ENCODE data around the gene APOA1. TPM values are rescaled to one million over a fixed set of nuclear protein-coding genes. Genes with fewer than 3 reads are reported as not detected.
A peak's percentile ranks its signal among the peaks of the same experiment; 100 is the strongest.

APOA1 gene
- total and polyA plus RNA-seq, 2 donors = 2.3 to 12.3 TPM

GRCh38 chr11:116791002-116791812 is 46.2 kb downstream of the APOA1 start:
- H3K36me3 ChIP-seq (ENCODE audit: control insufficient read depth in 2 of 2, insufficient read depth in 2 of 2, low read length in 1 of 2) = peaks cover under 1 to 4% of the 10 kb centered on the region in 2 donors
- H3K4me3 ChIP-seq (ENCODE audit: low read length in 2 of 2) = no peak overlapping the region
- H3K27ac ChIP-seq (ENCODE audit: low read depth in 1 of 2, low read length in 1 of 2) = no peak overlapping the region
- peaks cover 15% of the 10 kb centered on the region in 2 donors for H3K4me1 ChIP-seq (ENCODE audit: control insufficient read depth in 2 of 2, insufficient read depth in 2 of 2, low read length in 2 of 2)
- WGBS = 39% methylated on average over 31 of the region's 31 CpGs
- DNase-seq (ENCODE audit: low read depth in 6 of 9, low spot score in 9 of 9) = peak in 6 of 9 donors; percentile 35 to 79 (median 70)
- no peaks in the 10 kb centered on the region for H3K9me3 ChIP-seq (ENCODE audit: control insufficient read depth in 2 of 2, insufficient read depth in 1 of 2, low read length in 1 of 2)
- H3K27me3 ChIP-seq (ENCODE audit: control insufficient read depth in 2 of 2, insufficient read depth in 1 of 2, low read length in 1 of 2) = peaks cover 0 to 16% of the 10 kb centered on the region in 2 donors

GRCh38 chr11:116790167-116791001 is 47.0 kb downstream of the APOA1 start:
- Histone ChIP-seq H3K27me3 (ENCODE audit: control insufficient read depth in 2 of 2, insufficient read depth in 1 of 2, low read length in 1 of 2) (peaks cover 0 to 16% of the 10 kb centered on the region in 2 donors), H3K4me1 (ENCODE audit: control insufficient read depth in 2 of 2, insufficient read depth in 2 of 2, low read length in 2 of 2) (peaks cover 15% of the 10 kb centered on the region in 2 donors), H3K4me3 (ENCODE audit: low read length in 2 of 2) (no peak overlapping the region), H3K9me3 (ENCODE audit: control insufficient read depth in 2 of 2, insufficient read depth in 1 of 2, low read length in 1 of 2) (no peaks in the 10 kb centered on the region), H3K36me3 (ENCODE audit: control insufficient read depth in 2 of 2, insufficient read depth in 2 of 2, low read length in 1 of 2) (peaks cover 9 to 12% of the 10 kb centered on the region in 2 donors), H3K27ac (ENCODE audit: low read depth in 1 of 2, low read length in 1 of 2) (no peak overlapping the region)
- DNase-seq (ENCODE audit: low read depth in 6 of 9, low spot score in 9 of 9) = no peak
- 95% methylated on average over 53 of the region's 53 CpGs for WGBS

- 94% methylated on average over 4 of the region's 4 CpGs for WGBS
- Histone ChIP-seq H3K27ac (ENCODE audit: low read depth in 1 of 2, low read length in 1 of 2) (no peak overlapping the region), H3K36me3 (ENCODE audit: control insufficient read depth in 2 of 2, insufficient read depth in 2 of 2, low read length in 1 of 2) (peaks cover 23 to 26% of the 10 kb centered on the region in 2 donors), H3K27me3 (ENCODE audit: control insufficient read depth in 2 of 2, insufficient read depth in 1 of 2, low read length in 1 of 2) (peaks cover 0 to 16% of the 10 kb centered on the region in 2 donors), H3K4me1 (ENCODE audit: control insufficient read depth in 2 of 2, insufficient read depth in 2 of 2, low read length in 2 of 2) (peaks cover 15% of the 10 kb centered on the region in 2 donors), H3K4me3 (ENCODE audit: low read length in 2 of 2) (no peak overlapping the region), H3K9me3 (ENCODE audit: control insufficient read depth in 2 of 2, insufficient read depth in 1 of 2, low read length in 1 of 2) (no peaks in the 10 kb centered on the region)
- DNase-seq (ENCODE audit: low read depth in 6 of 9, low spot score in 9 of 9) = no peak
Observed at GRCh38 chr11:116788975-116789374, 48.4 kb downstream of the APOA1 start.

GRCh38 chr11:116788534-116788933 is 48.9 kb downstream of the APOA1 start:
- 84% methylated on average over 4 of the region's 4 CpGs for WGBS
- Histone ChIP-seq H3K4me3 (ENCODE audit: low read length in 2 of 2) (peak overlapping the region; percentile 73 to 92), H3K27ac (ENCODE audit: low read depth in 1 of 2, low read length in 1 of 2) (no peak overlapping the region), H3K27me3 (ENCODE audit: control insufficient read depth in 2 of 2, insufficient read depth in 1 of 2, low read length in 1 of 2) (peaks cover 0 to 16% of the 10 kb centered on the region in 2 donors), H3K9me3 (ENCODE audit: control insufficient read depth in 2 of 2, insufficient read depth in 1 of 2, low read length in 1 of 2) (no peaks in the 10 kb centered on the region), H3K36me3 (ENCODE audit: control insufficient read depth in 2 of 2, insufficient read depth in 2 of 2, low read length in 1 of 2) (peaks cover 25 to 30% of the 10 kb centered on the region in 2 donors), H3K4me1 (ENCODE audit: control insufficient read depth in 2 of 2, insufficient read depth in 2 of 2, low read length in 2 of 2) (peaks cover 15% of the 10 kb centered on the region in 2 donors)
- no peak for DNase-seq (ENCODE audit: low read depth in 6 of 9, low spot score in 9 of 9)

GRCh38 chr11:116787786-116788486 is 49.5 kb downstream of the APOA1 start, which contains the start of gene ZPR1:
TSS of gene ZPR1 (minus strand) at chr11:116788023. CDS start at chr11:116787990, 33 bp downstream.
- WGBS = 2% methylated on average over 56 of the region's 56 CpGs
- peak within 1 kb of the TSS; percentile 53 to 78 for H3K27ac ChIP-seq (ENCODE audit: low read depth in 1 of 2, low read length in 1 of 2)
- peak within 1 kb of the TSS; percentile 73 to 92 for H3K4me3 ChIP-seq (ENCODE audit: low read length in 2 of 2)
- no peaks in the 10 kb centered on the region for H3K9me3 ChIP-seq (ENCODE audit: control insufficient read depth in 2 of 2, insufficient read depth in 1 of 2, low read length in 1 of 2)
- DNase-seq (ENCODE audit: low read depth in 6 of 9, low spot score in 9 of 9) = peak; percentile 50 to 86 (median 68)
- peaks cover 28 to 36% of the 10 kb centered on the region in 2 donors for H3K36me3 ChIP-seq (ENCODE audit: control insufficient read depth in 2 of 2, insufficient read depth in 2 of 2, low read length in 1 of 2)
- H3K4me1 ChIP-seq (ENCODE audit: control insufficient read depth in 2 of 2, insufficient read depth in 2 of 2, low read length in 2 of 2) = peaks cover 15% of the 10 kb centered on the region in 2 donors
- H3K27me3 ChIP-seq (ENCODE audit: control insufficient read depth in 2 of 2, insufficient read depth in 1 of 2, low read length in 1 of 2) = peaks cover 0 to 16% of the 10 kb centered on the region in 2 donors

GRCh38 chr11:116787436-116787785 is 50.0 kb downstream of the APOA1 start:
- under 1% methylated on average over 15 of the region's 15 CpGs for WGBS
- H3K4me1 ChIP-seq (ENCODE audit: control insufficient read depth in 2 of 2, insufficient read depth in 2 of 2, low read length in 2 of 2) = peaks cover 15% of the 10 kb centered on the region in 2 donors
- DNase-seq (ENCODE audit: low read depth in 6 of 9, low spot score in 9 of 9) = no peak
- peak overlapping the region in 1 of 2 donors; percentile 78 for H3K27ac ChIP-seq (ENCODE audit: low read depth in 1 of 2, low read length in 1 of 2)
- H3K4me3 ChIP-seq (ENCODE audit: low read length in 2 of 2) = peak overlapping the region; percentile 73 to 92
- no peaks in the 10 kb centered on the region for H3K9me3 ChIP-seq (ENCODE audit: control insufficient read depth in 2 of 2, insufficient read depth in 1 of 2, low read length in 1 of 2)
- peaks cover 0 to 16% of the 10 kb centered on the region in 2 donors for H3K27me3 ChIP-seq (ENCODE audit: control insufficient read depth in 2 of 2, insufficient read depth in 1 of 2, low read length in 1 of 2)
- H3K36me3 ChIP-seq (ENCODE audit: control insufficient read depth in 2 of 2, insufficient read depth in 2 of 2, low read length in 1 of 2) = peaks cover 28 to 42% of the 10 kb centered on the region in 2 donors

GRCh38 chr11:116786966-116787365 is 50.5 kb downstream of the APOA1 start:
- DNase-seq (ENCODE audit: low read depth in 6 of 9, low spot score in 9 of 9) = no peak
- H3K4me3 ChIP-seq (ENCODE audit: low read length in 2 of 2) = peak overlapping the region; percentile 73 to 92
- WGBS = 88% methylated on average over 5 of the region's 5 CpGs
- H3K36me3 ChIP-seq (ENCODE audit: control insufficient read depth in 2 of 2, insufficient read depth in 2 of 2, low read length in 1 of 2) = peaks cover 30 to 45% of the 10 kb centered on the region in 2 donors
- H3K27me3 ChIP-seq (ENCODE audit: control insufficient read depth in 2 of 2, insufficient read depth in 1 of 2, low read length in 1 of 2) = peaks cover 0 to 16% of the 10 kb centered on the region in 2 donors
- H3K9me3 ChIP-seq (ENCODE audit: control insufficient read depth in 2 of 2, insufficient read depth in 1 of 2, low read length in 1 of 2) = no peaks in the 10 kb centered on the region
- peaks cover 15% of the 10 kb centered on the region in 2 donors for H3K4me1 ChIP-seq (ENCODE audit: control insufficient read depth in 2 of 2, insufficient read depth in 2 of 2, low read length in 2 of 2)
- H3K27ac ChIP-seq (ENCODE audit: low read depth in 1 of 2, low read length in 1 of 2) = no peak overlapping the region

- H3K4me3 ChIP-seq (ENCODE audit: low read length in 2 of 2) = no peak overlapping the region
- H3K36me3 ChIP-seq (ENCODE audit: control insufficient read depth in 2 of 2, insufficient read depth in 2 of 2, low read length in 1 of 2) = peaks cover 32 to 49% of the 10 kb centered on the region in 2 donors
- no peak for DNase-seq (ENCODE audit: low read depth in 6 of 9, low spot score in 9 of 9)
- H3K4me1 ChIP-seq (ENCODE audit: control insufficient read depth in 2 of 2, insufficient read depth in 2 of 2, low read length in 2 of 2) = peaks cover 12 to 15% of the 10 kb centered on the region in 2 donors
- no peak overlapping the region for H3K27ac ChIP-seq (ENCODE audit: low read depth in 1 of 2, low read length in 1 of 2)
- H3K9me3 ChIP-seq (ENCODE audit: control insufficient read depth in 2 of 2, insufficient read depth in 1 of 2, low read length in 1 of 2) = no peaks in the 10 kb centered on the region
- WGBS = 98% methylated on average over 2 of the region's 2 CpGs
- peaks cover 0 to 16% of the 10 kb centered on the region in 2 donors for H3K27me3 ChIP-seq (ENCODE audit: control insufficient read depth in 2 of 2, insufficient read depth in 1 of 2, low read length in 1 of 2)
Observed at GRCh38 chr11:116786326-116786725, 51.1 kb downstream of the APOA1 start.
